Spleen (tissue), 7 donors: ENCODE measurements around the gene RINL.

Experiments
- POLR2A ChIP-seq, 3 donors: fragments of 450-650 bp; IDR thresholded peaks; one replicate each; pipeline ENCODE4 v1.5.1; 2017; ENCODE audit warnings: antibody characterized with exemption in 3 of 3, mild to moderate bottlenecking in 1 of 3
- POLR2AphosphoS5 ChIP-seq, 3 donors: sonication (generic); formaldehyde crosslinking; IDR thresholded peaks; one replicate each; pipeline ENCODE4 v1.5.1; 2017; ENCODE audit warnings: antibody characterized with exemption in 3 of 3
- TF ChIP-seq, protein P1 (sequence below), 11 experiments: fragments of 200-600 bp in 7 of 11; fragments of 450-650 bp in 4 of 11; sonication (generic) in 4 of 11; IDR thresholded peaks in 8 of 11; conservative IDR thresholded peaks in 3 of 11; 1 replicate in 7 of 11; 2 replicates in 4 of 11; pipeline versions ENCODE4 v1.4.0 to v1.8.0; 2016 to 2021; ENCODE audit warnings: antibody characterized with exemption in 11 of 11, inconsistent platforms in 4 of 11, mild to moderate bottlenecking in 1 of 11
- donor health status: DM: no; HTN: no; CAD: no; lungs with moderate emphysema.
- donor health status: DM: no; HTN: no; CAD: no.
- donor health status: DM: no; HTN: no; CAD: no.

DNA sequence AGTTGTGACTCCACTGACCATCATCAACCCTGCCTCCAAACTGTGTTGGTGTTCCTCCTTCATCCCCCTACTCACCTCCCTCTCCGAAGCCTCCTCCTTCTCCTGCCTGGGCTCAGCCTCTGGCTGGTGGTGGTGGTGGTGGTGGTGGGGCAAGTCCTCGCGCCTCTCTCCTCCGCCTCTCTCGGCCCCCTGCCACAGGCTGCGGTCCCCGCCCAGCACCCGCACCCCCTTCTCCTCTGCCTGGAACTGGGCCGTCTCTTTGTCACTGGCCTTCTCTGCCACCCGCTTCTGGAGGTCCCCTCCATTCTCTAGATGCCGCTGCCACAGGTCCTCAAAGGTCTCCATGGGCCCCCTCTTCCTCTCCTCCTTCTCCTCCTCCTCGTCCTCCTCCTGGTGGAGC, 32.4 kb upstream of the RINL start:
- TF ChIP-seq, protein P1, sequence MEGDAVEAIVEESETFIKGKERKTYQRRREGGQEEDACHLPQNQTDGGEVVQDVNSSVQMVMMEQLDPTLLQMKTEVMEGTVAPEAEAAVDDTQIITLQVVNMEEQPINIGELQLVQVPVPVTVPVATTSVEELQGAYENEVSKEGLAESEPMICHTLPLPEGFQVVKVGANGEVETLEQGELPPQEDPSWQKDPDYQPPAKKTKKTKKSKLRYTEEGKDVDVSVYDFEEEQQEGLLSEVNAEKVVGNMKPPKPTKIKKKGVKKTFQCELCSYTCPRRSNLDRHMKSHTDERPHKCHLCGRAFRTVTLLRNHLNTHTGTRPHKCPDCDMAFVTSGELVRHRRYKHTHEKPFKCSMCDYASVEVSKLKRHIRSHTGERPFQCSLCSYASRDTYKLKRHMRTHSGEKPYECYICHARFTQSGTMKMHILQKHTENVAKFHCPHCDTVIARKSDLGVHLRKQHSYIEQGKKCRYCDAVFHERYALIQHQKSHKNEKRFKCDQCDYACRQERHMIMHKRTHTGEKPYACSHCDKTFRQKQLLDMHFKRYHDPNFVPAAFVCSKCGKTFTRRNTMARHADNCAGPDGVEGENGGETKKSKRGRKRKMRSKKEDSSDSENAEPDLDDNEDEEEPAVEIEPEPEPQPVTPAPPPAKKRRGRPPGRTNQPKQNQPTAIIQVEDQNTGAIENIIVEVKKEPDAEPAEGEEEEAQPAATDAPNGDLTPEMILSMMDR (IDR thresholded peaks at IDR 0.05 in 8 of 11, conservative IDR thresholded peaks at IDR 0.05 in 3 of 11) = no peak
- TF ChIP-seq POLR2AphosphoS5 (IDR thresholded peaks at IDR 0.05) (no peak), POLR2A (IDR thresholded peaks at IDR 0.05) (no peak)
